ENCODE results near the gene PRXL2B.

PRXL2B gene

DNA sequence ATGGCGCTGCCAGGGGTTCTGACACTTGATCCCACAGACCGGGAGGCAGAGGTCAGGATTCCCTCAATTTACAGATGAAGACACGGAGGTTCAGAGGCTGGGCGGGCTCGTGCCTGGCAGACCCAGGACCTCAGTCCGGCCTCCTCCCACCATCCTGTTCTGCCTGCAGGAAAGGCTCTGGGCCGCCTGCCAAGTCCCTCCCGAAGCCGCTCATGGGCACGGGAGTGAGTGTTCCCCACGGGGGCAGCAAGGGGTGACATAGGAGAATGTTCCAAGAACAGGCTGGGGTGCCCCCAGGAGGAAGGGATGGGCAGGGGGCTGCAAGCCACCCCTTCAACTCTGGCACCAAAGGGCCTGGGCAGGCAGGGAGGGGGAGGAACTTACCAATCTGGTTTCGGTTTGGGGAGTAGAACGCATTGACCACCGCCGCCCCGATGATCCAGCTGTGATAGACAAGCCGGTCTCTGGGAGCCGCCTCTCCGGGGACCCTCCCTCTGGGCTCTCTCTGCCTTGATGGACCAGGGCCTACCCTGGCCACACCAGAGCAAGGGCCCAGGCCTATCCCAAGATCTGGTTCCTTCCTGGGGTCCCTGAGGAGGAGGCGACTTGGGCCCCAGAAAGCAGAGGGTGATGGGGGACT lies 7.5 kb downstream of the PRXL2B start:
- peak; percentile 33 for DNase-seq (ENCODE audit: low read depth)
- H3K4me3 ChIP-seq (ENCODE audit: low read length): no peak overlapping the region
- TF ChIP-seq, protein P1, sequence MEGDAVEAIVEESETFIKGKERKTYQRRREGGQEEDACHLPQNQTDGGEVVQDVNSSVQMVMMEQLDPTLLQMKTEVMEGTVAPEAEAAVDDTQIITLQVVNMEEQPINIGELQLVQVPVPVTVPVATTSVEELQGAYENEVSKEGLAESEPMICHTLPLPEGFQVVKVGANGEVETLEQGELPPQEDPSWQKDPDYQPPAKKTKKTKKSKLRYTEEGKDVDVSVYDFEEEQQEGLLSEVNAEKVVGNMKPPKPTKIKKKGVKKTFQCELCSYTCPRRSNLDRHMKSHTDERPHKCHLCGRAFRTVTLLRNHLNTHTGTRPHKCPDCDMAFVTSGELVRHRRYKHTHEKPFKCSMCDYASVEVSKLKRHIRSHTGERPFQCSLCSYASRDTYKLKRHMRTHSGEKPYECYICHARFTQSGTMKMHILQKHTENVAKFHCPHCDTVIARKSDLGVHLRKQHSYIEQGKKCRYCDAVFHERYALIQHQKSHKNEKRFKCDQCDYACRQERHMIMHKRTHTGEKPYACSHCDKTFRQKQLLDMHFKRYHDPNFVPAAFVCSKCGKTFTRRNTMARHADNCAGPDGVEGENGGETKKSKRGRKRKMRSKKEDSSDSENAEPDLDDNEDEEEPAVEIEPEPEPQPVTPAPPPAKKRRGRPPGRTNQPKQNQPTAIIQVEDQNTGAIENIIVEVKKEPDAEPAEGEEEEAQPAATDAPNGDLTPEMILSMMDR (IDR thresholded peaks at IDR 0.05; ENCODE audit: insufficient read depth, low read depth, low read length, missing control alignments): no peak

DNA sequence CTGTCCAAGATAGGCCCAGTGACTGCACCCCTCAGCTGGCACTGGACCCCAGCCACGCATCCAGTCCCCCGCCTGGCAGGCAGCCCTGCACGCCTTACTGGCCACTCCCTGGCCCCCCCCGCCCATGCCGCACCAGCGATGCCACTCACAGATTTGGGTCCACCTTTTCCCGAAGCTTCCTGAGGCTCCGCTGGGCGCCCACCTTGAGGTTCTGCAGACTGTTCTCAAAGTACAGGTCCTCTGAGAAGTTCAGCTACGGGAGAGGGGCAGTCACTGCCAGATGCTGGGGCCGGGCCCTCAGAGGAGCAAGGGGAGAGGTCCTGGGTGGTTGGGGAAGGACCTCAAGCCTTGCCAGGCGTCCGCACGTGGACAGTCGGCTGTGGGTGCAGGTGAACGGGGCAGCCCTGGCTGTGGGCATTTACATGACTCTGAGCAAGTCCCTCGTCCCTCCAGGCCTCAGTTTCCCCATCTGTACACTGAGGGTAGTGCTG lies 8.1 kb downstream of the PRXL2B start:
- TF ChIP-seq, protein P1 (IDR thresholded peaks at IDR 0.05; ENCODE audit: insufficient read depth, low read depth, low read length, missing control alignments): no peak
- DNase-seq (ENCODE audit: low read depth): no peak
- no peak overlapping the region for H3K4me3 ChIP-seq (ENCODE audit: low read length)

DNA sequence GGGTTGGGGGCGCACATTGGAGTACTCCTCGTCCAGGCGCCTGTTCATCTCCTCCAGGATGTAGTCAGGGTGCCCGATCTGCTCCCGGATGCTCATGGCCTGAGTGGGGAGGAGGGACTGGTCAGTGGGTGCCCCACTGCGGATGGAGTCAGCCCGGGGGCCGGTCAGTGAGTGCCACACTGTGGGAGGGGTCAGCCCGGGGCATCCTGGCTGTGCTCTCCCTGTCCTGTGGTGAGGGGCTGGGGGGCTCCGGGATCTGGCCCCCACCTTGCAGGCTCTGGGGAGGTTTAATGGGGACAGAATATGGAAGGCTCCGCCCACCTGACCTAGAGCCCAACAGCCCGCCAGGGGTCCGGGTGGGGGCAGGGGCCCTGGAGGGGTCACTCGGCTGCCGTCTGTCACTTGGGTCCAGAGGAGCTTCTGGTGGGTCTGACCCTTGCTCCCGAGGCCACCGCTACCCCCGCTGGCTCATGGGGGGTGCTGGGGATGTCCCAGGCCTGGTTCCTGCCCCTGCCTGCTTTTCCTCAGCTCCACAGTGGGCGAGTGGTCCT lies 8.8 kb downstream of the PRXL2B start:
- no peak overlapping the region for H3K4me3 ChIP-seq (ENCODE audit: low read length)
- TF ChIP-seq, protein P1 (IDR thresholded peaks at IDR 0.05; ENCODE audit: insufficient read depth, low read depth, low read length, missing control alignments): no peak
- no peak for DNase-seq (ENCODE audit: low read depth)

DNA sequence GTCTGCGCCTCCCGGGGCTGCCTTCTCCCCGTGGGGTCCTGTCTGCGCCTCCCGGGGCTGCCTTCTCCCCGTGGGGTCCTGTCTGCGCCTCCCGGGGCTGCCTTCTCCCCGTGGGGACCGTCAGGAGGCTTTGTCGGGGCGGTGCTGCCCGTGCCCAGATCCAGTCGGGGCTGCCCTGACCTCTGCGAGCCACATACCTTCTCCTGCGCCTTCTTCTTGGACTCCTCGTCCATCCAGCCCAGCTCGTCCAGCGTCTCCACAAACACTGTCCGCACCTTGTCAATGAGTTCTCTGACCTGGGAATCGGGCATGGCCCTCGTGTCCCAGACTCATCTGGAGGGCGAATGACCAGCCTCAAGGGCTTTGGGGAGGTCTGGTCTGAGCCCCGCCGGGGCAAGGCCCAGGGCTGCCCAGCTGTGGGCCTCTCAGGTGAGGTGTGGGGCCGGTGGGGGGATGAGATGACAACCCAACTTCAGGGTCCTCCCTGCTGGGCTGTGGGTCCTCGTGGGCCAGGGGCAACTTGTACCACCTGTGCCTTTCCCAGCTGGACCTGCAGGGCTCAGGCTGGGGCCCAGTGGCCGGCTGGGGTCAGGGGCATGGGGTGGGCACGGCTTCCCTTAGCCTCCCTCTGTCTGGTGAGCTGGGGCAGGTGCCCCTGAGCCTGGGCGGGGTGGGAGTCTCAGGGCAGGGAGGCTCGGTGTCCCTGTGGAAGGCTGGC lies 9.4 kb downstream of the PRXL2B start:
- DNase-seq (ENCODE audit: low read depth): no peak
- H3K4me3 ChIP-seq (ENCODE audit: low read length): no peak overlapping the region
- TF ChIP-seq, protein P1 (IDR thresholded peaks at IDR 0.05; ENCODE audit: insufficient read depth, low read depth, low read length, missing control alignments): no peak

DNA sequence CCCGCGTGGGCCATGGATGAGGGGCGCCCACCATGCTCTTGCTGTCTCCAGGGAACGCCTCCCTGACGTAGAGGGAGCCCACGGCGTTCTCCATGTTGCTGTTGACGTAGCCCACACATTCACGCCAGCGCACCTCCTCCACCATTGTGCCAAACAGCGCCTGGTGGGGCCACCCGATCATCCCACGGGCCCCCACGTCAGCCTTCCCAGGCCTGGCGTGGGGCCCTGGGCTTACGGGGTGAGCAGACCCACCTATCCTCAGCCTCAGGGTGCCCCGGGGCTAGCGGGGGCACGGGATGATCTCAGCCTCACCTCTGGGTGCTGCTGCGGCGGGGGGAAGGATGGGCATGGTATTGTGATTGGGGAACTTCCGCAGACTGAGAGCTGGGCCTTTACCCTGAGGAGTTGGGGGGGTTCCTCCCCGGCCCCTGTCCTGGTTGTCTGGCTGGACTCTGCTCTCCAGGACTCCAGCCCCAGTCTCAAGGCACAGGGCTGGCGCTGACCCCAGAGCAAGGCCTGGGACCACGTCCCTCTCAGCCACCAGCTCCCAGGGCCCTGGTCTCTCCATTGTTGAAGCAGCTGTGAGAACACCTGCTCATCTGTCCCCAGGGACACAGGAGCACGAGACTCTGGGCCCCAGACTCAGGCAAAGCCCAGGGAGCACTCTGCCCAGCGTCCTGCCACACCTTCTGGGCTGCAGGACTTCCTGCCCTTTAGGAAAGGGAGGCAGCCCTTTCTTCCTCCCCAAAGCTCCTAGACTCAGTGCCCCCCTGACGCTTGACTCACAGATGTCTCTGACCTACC lies 10.2 kb downstream of the PRXL2B start:
- no peak for DNase-seq (ENCODE audit: low read depth)
- TF ChIP-seq, protein P1 (IDR thresholded peaks at IDR 0.05; ENCODE audit: insufficient read depth, low read depth, low read length, missing control alignments): no peak
- no peak overlapping the region for H3K4me3 ChIP-seq (ENCODE audit: low read length)

DNA sequence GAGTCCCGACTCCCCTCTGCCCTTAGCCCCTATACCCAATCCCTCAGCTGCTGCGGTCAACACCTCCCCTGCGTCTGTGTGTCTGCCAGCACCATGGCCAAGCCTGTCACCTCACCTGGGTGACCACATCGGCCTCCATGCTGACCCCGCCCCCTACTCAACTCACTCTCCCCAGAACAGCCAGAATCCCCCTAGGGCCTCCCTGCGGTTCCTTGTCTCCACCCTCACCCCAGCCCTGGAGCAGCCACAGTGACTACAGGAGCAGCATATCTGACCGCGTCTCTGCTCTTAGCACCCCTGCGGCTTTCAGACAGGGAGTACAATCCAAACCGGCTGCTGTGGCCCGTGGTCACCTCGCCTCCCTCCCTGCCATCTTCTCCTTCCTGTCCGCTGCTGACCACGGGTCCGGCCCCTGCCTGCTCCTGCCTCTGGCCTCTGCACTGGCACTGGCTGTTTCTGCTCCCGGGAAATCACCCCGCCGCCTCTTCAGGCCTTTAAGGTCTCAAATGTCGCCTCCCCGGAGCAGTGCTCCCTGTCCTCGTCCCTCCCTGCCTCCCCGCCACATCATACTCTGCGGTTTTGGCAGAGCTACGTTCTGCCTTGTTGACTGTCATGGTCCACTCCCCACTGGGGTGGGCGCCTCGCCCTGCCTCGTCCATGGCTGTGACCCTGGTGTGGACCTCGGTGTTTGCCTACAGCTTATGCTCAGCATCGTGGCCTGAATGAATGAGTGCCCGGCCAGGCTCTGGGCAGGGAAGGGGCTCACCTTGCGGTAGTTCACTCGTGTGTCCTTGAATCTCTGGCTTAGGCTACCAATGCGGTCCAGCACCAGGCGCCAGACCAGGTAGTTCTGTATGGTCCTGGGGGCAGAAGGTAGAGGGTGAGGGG lies 11.1 kb downstream of the PRXL2B start:
- TF ChIP-seq, protein P1 (IDR thresholded peaks at IDR 0.05; ENCODE audit: insufficient read depth, low read depth, low read length, missing control alignments): no peak
- H3K4me3 ChIP-seq (ENCODE audit: low read length): no peak overlapping the region
- DNase-seq (ENCODE audit: low read depth): no peak
